ENCODE data around the gene RNF17.

Gene RNF17

GRCh38 chr13:24759197-24759596 is 4.8 kb upstream of the RNF17 start:
- DNase-seq (ENCODE audit: low spot score), result no peak
- H3K27ac ChIP-seq, result no peak overlapping the region
- H3K4me3 ChIP-seq, result no peak overlapping the region
- no peak for TF ChIP-seq CTCF (IDR thresholded peaks at IDR 0.05)

- no peak for DNase-seq (ENCODE audit: low spot score)
- Histone ChIP-seq H3K27ac (no peak overlapping the region), H3K4me3 (no peak overlapping the region)
- TF ChIP-seq CTCF (IDR thresholded peaks at IDR 0.05), result no peak
These were observed 284 bp downstream of the RNF17 start for GRCh38 chr13:24764276-24764630.

- Histone ChIP-seq H3K4me3 (no peak overlapping the region), H3K27ac (no peak overlapping the region)
- no peak for DNase-seq (ENCODE audit: low spot score)
- TF ChIP-seq CTCF (IDR thresholded peaks at IDR 0.05), result no peak
These were observed 13.2 kb downstream of the RNF17 start for GRCh38 chr13:24777171-24777570.

GRCh38 chr13:24784319-24784718 is 20.4 kb downstream of the RNF17 start:
- no peak for TF ChIP-seq CTCF (IDR thresholded peaks at IDR 0.05)
- Histone ChIP-seq H3K27ac (no peak overlapping the region), H3K4me3 (no peak overlapping the region)
- no peak for DNase-seq (ENCODE audit: low spot score)

- no peak for TF ChIP-seq CTCF (IDR thresholded peaks at IDR 0.05)
- Histone ChIP-seq H3K4me3 (no peak overlapping the region), H3K27ac (no peak overlapping the region)
- no peak for DNase-seq (ENCODE audit: low spot score)
These were observed 24.6 kb downstream of the RNF17 start for GRCh38 chr13:24788538-24788937.

- DNase-seq (ENCODE audit: low spot score), result no peak
- TF ChIP-seq CTCF (IDR thresholded peaks at IDR 0.05), result no peak
- no peak overlapping the region for H3K4me3 ChIP-seq
- no peak overlapping the region for H3K27ac ChIP-seq
These were observed 38.1 kb downstream of the RNF17 start for GRCh38 chr13:24802074-24802473.

- DNase-seq (ENCODE audit: low spot score), result no peak
- no peak for TF ChIP-seq CTCF (IDR thresholded peaks at IDR 0.05)
- Histone ChIP-seq H3K27ac (no peak overlapping the region), H3K4me3 (no peak overlapping the region)
These were observed 57.2 kb downstream of the RNF17 start for GRCh38 chr13:24821207-24821606.

All from coronary artery (tissue), 2 donors.